Activated CD4-positive, alpha-beta T cell treated with anti-CD3 and anti-CD28 coated beads for 24 hours (primary cell): ENCODE data around the gene TPSB2.
"Not testable (repeated sequence)": the region's sequence is repeated elsewhere in the genome, so short reads cannot be mapped to it uniquely, and the experiment has no call there.

Experiments used
- DNase-seq, 2 donors: peaks; one replicate each; pipeline ENCODE4 v3.0.0-alpha.2; 2020; ENCODE audit warnings: low read depth in 2 of 2

The TPSB2 gene

DNA sequence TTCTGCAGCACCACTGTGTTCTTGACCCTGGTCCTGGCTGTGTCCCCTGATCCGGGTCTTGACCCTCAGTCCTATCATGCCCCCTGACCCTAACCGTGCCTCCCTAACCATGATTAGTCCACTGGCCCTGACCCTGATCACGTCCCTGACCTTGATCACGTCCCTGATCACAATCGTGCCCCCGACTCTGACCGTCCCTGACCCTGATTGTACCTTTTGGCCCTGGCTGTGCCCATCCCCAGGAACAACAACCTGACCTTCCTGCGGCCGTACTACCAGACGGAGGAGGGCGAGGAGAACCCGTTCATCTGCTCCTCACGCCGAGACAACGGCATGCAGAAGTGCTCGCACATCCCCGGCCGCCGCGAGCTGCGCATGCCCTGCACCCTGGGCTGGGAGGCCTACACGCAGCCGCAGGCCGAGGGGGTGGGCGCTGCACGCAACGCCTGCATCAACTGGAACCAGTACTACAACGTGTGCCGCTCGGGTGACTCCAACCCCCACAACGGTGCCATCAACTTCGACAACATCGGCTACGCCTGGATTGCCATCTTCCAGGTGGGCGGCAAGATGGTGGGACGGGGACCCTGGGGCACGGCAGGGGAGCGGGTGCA, 29.9 kb downstream of the TPSB2 start:
- DNase-seq, result no peak

DNA sequence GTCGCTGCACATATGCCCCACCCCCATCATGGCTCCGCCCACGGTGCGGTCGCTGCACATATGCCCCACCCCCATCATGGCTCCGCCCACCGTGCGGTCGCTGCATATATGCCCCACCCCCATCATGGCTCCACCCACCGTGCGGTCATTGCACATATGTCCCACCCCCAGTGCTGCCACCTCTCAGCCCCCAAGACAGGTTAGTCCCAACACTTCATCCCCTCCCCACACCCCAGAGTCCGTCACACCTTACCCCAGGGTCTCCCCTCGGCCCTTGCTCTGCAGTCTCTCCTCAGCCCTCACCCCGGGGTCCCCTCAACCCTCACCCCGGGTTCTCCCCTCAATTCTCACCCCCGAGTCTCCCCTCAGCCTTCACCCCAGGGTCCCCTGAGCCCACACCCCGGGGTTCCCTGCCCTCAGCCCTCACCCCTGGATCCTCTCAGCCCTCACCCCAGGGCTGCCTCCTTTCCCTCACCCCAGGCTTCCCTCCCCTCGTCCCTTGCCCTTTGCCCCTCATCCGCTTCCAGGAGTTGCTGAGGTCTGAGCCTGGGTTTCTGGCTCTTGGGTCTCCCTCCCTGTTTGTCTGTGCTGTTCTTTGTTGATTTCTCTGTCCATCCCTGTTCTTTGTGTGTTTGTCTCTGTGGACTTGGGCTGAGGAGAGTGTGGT, 30.5 kb downstream of the TPSB2 start:
- DNase-seq, result no peak

DNA sequence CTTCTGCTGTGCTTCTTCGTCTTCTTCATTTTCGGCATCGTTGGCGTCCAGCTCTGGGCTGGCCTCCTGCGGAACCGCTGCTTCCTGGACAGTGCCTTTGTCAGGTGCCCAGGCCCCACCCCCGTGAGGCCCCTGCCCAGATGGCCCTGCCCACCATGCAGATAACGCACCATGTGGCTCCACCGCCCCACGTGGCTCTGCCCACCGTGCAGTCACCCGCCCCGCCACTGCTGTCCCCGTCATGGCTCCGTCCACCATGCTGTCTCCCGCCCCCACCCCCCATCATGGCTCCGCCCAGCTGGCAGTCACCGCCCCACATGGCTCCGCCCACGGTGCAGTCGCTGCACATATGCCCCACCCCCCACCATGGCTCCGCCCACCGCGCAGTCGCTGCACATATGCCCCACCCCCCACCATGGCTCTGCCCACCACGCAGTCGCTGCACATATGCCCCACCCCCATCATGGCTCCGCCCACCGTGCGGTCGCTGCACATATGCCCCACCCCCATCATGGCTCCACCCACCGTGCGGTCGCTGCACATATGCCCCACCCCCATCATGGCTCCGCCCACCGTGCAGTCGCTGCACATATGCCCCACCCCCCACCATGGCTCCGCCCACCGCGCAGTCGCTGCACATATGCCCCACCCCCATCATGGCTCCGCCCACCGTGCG, 31.2 kb downstream of the TPSB2 start:
- DNase-seq, result not testable (repeated sequence)

DNA sequence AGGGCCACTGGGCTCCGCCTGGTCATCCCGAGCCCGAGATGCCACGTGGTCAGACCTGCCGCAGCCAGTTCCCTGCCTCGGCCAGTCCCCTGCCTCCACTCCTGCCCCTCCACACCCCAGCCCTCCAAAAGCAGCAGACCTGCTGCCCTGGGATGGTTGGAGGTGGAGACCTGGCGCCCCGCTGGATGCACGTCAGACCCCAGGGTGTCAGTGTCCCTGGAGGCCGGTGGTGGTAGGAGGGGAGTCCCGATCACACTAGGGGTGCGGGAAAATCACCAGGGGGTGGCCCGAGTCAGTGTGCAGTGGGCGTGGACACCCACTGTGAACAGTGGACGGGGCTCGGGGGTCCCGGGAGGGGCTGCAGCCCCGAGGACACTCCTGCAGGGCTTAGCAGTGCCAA, 31.8 kb downstream of the TPSB2 start:
- DNase-seq, result no peak

GRCh38 chr16:1197237-1197866, 32.6 kb downstream of the TPSB2 start:
- DNase-seq, result no peak

DNA sequence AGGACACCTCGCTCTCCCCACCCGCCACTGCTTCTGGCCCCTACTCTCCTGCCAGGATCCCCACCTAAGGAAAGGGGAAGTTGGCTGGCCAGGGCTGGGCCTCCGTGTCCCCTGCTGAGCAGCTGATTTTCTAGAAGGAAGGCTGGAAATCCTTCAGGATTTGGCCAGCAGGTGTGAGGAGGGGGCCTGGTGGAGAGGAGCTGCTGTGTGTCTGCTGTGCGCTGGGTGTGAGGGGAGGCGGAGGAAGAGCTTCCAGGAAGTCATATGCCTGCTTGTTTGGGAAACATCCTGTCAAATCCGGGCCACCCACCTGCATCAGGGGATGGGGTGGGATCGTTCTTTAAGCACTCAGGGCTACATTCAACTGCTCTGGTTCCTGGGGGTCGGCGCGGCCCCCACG, 33.5 kb downstream of the TPSB2 start:
- DNase-seq, result no peak

- no peak for DNase-seq
These were observed 34.7 kb downstream of the TPSB2 start for GRCh38 chr16:1195393-1195666.

DNA sequence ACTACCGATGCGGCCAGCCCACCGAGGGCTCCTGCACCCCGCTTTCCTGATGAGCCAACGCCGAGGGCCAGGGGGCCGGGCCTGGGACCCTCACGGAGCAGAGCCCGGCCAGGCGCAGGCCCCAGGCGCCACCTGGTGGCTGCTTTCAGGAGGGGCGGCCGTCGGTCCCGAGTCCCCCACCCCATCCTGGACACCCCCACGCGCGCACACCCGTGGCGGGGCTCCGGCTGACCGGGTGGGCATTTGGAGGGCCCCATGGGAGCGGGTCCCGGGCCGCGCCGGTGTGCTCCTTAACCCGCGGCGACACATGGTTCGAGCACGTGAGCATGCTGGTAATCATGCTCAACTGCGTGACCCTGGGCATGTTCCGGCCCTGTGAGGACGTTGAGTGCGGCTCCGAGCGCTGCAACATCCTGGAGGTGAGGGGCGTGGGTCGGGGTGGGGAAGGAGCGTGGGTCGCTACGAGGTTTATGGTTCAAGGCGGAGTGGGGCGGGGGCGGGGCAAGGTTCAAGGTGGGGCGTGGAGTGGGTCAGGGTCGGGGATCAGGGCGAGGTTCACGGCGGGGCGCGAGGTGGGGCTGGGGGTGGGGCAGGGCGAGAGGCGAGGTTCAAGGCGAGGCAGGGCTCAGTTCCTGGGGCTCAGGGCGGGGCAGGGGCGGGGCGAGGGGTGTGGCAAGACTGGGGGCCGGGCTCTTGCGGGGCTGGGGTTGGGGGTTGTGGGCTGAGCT, 35.2 kb downstream of the TPSB2 start:
- no peak for DNase-seq

DNA sequence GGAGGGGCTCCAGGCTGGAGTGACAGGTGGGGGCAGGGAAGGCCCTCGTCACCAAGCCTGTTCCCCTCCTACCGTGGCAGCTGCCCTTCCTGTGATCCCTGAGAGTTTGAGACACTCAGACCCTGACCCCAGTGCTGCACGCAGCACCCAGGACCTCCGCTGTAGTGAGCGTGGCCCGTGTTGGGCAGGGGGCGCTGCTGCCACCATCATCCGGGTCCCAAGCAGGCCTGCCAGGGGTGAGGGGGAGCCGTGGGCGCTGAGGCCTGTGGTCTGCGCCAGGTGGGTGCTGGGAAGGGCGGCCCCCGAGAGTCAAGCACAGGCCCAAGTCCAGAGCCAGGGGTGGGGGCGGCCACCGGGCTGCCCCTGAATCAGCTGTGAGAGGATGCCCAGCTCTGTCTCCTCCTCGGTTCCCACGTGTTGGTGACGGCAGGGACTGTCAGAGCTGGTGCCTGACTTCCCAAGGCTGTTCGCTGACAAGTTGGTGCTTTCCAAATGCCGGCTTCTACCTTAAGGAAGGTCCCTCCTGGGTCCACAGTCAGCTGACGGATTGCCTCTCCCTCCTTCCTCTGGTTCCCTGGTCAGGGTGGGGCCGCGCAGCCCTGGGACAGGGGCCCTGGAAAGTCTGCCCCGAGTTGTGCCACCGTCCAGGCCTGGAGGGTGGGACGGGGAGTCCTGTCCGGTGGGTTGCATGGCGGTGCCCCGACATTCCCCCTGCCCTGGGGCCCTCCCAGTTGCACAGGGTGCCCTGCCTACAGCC, 36.0 kb downstream of the TPSB2 start:
- no peak for DNase-seq

- no peak for DNase-seq
These were observed 36.7 kb downstream of the TPSB2 start for GRCh38 chr16:1193143-1193824.

- no peak for DNase-seq
These were observed 37.5 kb downstream of the TPSB2 start for GRCh38 chr16:1192384-1193073.

DNA sequence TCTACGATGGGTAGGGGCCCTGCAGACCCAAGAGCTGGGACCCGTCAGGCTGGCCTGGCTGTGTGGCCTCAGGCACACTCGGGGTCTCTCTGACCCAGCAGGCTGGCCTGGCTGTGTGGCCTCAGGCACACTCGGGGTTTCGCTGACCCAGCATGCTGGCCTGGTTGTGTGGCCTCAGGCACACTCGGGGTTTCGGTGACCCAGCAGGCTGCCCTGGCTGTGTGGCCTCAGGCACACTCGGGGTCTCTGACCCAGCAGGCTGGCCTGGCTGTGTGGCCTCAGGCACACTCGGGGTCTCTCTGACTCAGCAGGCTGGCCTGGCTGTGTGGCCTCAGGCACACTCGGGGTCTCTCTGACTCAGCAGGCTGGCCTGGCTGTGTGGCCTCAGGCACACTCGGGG, 39.2 kb downstream of the TPSB2 start:
- not testable (repeated sequence) for DNase-seq

- DNase-seq, result no peak
These were observed 40.5 kb downstream of the TPSB2 start for GRCh38 chr16:1189455-1189854.

- peak; percentile 7 to 32 for DNase-seq
These were observed 41.4 kb downstream of the TPSB2 start for GRCh38 chr16:1188432-1189189.

- not testable (repeated sequence) for DNase-seq
These were observed 44.4 kb downstream of the TPSB2 start for GRCh38 chr16:1185460-1186207.

DNA sequence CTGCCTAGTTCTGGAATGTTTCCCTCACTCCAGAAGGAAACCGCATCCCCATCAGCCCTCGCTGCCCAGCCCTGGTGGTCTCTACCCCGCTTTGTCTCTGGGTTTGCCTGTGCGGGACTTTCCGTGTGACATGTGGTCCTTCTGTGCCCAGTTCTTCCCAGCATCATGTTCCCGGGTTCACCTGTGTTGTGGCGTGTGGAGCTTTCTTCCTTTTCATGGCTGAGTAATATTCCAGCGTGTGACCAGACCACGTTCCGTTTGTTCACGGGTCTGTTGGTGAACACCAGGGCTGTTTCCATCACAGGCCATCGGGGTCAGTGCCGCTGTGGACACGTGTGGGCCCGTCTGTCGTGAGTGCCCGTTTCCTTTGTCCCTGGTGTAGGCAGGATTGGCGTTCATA, 45.0 kb downstream of the TPSB2 start:
- DNase-seq, result no peak

DNA sequence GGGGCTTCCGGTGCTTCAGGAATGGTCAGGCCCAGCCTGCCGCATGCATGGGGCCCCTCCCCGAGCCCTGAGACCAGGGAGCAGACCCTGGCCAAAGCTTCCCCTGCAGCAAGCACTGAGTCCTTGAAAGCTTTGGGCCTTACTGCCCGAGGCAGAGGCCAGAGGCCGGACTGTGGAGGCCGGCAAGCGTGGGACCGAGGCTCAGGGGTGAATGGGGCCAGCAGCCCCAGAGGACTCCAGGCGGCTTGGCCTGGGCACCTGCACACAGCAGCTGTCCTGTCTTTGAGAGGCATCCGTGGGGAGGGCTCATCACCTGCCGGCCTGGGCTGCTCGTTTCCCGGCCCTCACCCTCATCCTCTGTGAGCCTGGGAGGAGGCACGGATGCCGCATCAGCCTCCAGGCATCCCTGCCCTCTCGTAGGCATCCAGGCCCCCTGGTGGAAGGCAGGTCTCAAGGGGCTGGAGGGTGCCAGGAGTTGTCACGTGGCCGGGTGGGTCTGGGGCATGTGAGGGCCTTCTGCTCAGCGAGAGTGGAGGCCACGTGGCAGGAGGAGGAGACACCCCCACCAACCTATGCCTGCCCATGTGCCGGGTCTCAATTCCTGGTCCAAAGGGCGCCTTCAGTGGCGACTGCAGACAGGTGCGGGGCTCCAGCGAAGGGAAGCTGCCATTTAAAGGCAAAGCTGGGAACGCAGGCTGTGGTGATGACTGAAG, 45.7 kb downstream of the TPSB2 start:
- no peak for DNase-seq
